CD14-positive monocyte (primary cell): Measurements from ENCODE around the gene CTCF. TPM values are rescaled to one million over a fixed set of nuclear protein-coding genes. Genes with fewer than 3 reads are reported as not detected.

ENCODE experiments used
- DNase-seq, 3 donors: peaks; one replicate each; pipeline ENCODE4 v3.0.0-alpha.2; 2011 to 2022
- H2AFZ ChIP-seq: 2 replicates; pipeline ENCODE4 v1.6.0; 2012; ENCODE audit warnings: mild to moderate bottlenecking, low read depth, low read length, inconsistent platforms; ENCODE audit not compliant: insufficient read depth, poor library complexity, severe bottlenecking
- H3K27ac ChIP-seq, 2 donors: 1 replicate in 1 of 2; 2 replicates in 1 of 2; pipeline ENCODE4 v1.5.1; 2012 to 2013; ENCODE audit warnings: low read length in 2 of 2, control low read depth in 1 of 2, inconsistent platforms in 1 of 2, low read depth in 1 of 2, mild to moderate bottlenecking in 1 of 2
- H3K27me3 ChIP-seq, 2 donors: one replicate each; pipeline versions ENCODE4 v1.6.0 to v1.6.1; 2011 to 2013; ENCODE audit warnings: low read length in 2 of 2; ENCODE audit not compliant: control insufficient read depth in 2 of 2, insufficient read depth in 2 of 2
- H3K36me3 ChIP-seq, 2 donors: replicated peaks in 1 of 2; 1 replicate in 1 of 2; 2 replicates in 1 of 2; pipeline versions ENCODE4 v1.5.1 to v1.6.1; 2012 to 2013; ENCODE audit warnings: low read length in 2 of 2, control low read depth in 1 of 2, inconsistent platforms in 1 of 2, mild to moderate bottlenecking in 1 of 2; ENCODE audit not compliant: insufficient read depth in 2 of 2, control insufficient read depth in 1 of 2
- H3K4me1 ChIP-seq, 2 donors: 1 replicate in 1 of 2; 2 replicates in 1 of 2; pipeline versions ENCODE4 v1.5.1 to v1.6.1; 2012 to 2013; ENCODE audit warnings: low read length in 2 of 2, control low read depth in 1 of 2, inconsistent platforms in 1 of 2, mild to moderate bottlenecking in 1 of 2, moderate library complexity in 1 of 2; ENCODE audit not compliant: insufficient read depth in 2 of 2, control insufficient read depth in 1 of 2
- H3K4me2 ChIP-seq: replicated peaks from 2 replicates; pipeline ENCODE3; 2012; ENCODE audit warnings: low read length, moderate library complexity, mild to moderate bottlenecking; ENCODE audit not compliant: poor library complexity, severe bottlenecking; ENCODE audit errors: extremely low read depth
- H3K4me3 ChIP-seq, 3 experiments: fragments of 200-600 bp in 1 of 3; sonication (generic) in 1 of 3; replicated peaks in 1 of 3; 1 replicate in 2 of 3; 2 replicates in 1 of 3; pipeline ENCODE4 v1.5.1; 2011 to 2013; ENCODE audit warnings: low read length in 3 of 3, mild to moderate bottlenecking in 3 of 3, control low read depth in 2 of 3, low read depth in 2 of 3, inconsistent platforms in 1 of 3, moderate library complexity in 1 of 3
- H3K79me2 ChIP-seq: 2 replicates; pipeline ENCODE4 v1.6.0; 2012; ENCODE audit warnings: mild to moderate bottlenecking, control low read depth, inconsistent platforms, low read length, moderate library complexity; ENCODE audit not compliant: insufficient read depth
- H3K9ac ChIP-seq: 2 replicates; pipeline ENCODE4 v1.6.0; 2017; ENCODE audit warnings: low read length, mild to moderate bottlenecking; ENCODE audit not compliant: insufficient read depth, poor library complexity, severe bottlenecking
- H3K9me3 ChIP-seq, 2 donors: replicated peaks in 1 of 2; 1 replicate in 1 of 2; 2 replicates in 1 of 2; pipeline versions ENCODE4 v1.5.1 to v1.6.1; 2012 to 2013; ENCODE audit warnings: low read length in 2 of 2, control low read depth in 1 of 2; ENCODE audit not compliant: control insufficient read depth in 1 of 2, insufficient read depth in 1 of 2
- H4K20me1 ChIP-seq: 2 replicates; pipeline ENCODE4 v1.6.0; 2012; ENCODE audit warnings: mild to moderate bottlenecking, low read length, control low read depth, moderate library complexity; ENCODE audit not compliant: insufficient read depth
- H3K27ac Mint-ChIP-seq, 7 donors: one replicate each; pipeline ENCODE4 v1.8.0; 2020; ENCODE audit warnings: mild to moderate bottlenecking in 7 of 7, mixed read lengths in 7 of 7, moderate library complexity in 6 of 7, inconsistent platforms in 2 of 7
- H3K27me3 Mint-ChIP-seq, 3 donors: one replicate each; pipeline ENCODE4 v1.8.0; 2021 to 2022; ENCODE audit warnings: low read depth in 3 of 3, mild to moderate bottlenecking in 3 of 3, mixed read lengths in 3 of 3, moderate library complexity in 3 of 3, inconsistent platforms in 1 of 3
- H3K36me3 Mint-ChIP-seq, 2 donors: one replicate each; pipeline ENCODE4 v1.8.0; 2020; ENCODE audit warnings: mixed read lengths in 2 of 2, inconsistent platforms in 1 of 2, mild to moderate bottlenecking in 1 of 2
- H3K4me1 Mint-ChIP-seq: one replicate; pipeline ENCODE4 v1.8.0; 2020; ENCODE audit warnings: mild to moderate bottlenecking, mixed read lengths
- H3K4me3 Mint-ChIP-seq, 2 donors: one replicate each; pipeline ENCODE4 v1.8.0; 2020; ENCODE audit warnings: mild to moderate bottlenecking in 2 of 2, mixed read lengths in 2 of 2, moderate library complexity in 1 of 2
- H3K9me3 Mint-ChIP-seq, 7 donors: one replicate each; pipeline ENCODE4 v1.8.0; 2020 to 2022; ENCODE audit warnings: mixed read lengths in 7 of 7, mild to moderate bottlenecking in 6 of 7, moderate library complexity in 6 of 7, inconsistent platforms in 2 of 7
- WGBS: methylation state at CpG from one replicate; pipeline ENCODE4 v1.1.5; 2013; ENCODE audit warnings: missing lambda C conversion rate; ENCODE audit not compliant: insufficient coverage; 5-methylcytosine and 5-hydroxymethylcytosine counted together
- intact Hi-C, 2 donors: fragments of 100-400 bp; cut with micrococcal nuclease; formaldehyde crosslinking; loops; one replicate each; pipeline versions ENCODE4 v1.15.0 to v1.15.1; 2023
- polyA plus RNA-seq, 3 donors: library from polyadenylated mRNA; depleted of rRNA in 1 of 3; unstranded in 2 of 3; stranded (reverse) in 1 of 3; fragments of 300-500 nt in 2 of 3; fragments of >200 nt in 1 of 3; fragmentation: Illumina TruSeq in 2 of 3; gene quantifications; 1 replicate in 2 of 3; 2 replicates in 1 of 3; pipeline ENCODE4 v1.2.3, GENCODE V29; 2012 to 2021
- TF ChIP-seq, protein P1 (sequence below): fragments of 200-600 bp; IDR thresholded peaks from one replicate; pipeline ENCODE4 v1.8.0; 2022; ENCODE audit warnings: antibody characterized with exemption, mild to moderate bottlenecking

Gene CTCF
- polyA plus RNA-seq, 3 donors = 8.4 to 29.9 (median 17.7) TPM

DNA sequence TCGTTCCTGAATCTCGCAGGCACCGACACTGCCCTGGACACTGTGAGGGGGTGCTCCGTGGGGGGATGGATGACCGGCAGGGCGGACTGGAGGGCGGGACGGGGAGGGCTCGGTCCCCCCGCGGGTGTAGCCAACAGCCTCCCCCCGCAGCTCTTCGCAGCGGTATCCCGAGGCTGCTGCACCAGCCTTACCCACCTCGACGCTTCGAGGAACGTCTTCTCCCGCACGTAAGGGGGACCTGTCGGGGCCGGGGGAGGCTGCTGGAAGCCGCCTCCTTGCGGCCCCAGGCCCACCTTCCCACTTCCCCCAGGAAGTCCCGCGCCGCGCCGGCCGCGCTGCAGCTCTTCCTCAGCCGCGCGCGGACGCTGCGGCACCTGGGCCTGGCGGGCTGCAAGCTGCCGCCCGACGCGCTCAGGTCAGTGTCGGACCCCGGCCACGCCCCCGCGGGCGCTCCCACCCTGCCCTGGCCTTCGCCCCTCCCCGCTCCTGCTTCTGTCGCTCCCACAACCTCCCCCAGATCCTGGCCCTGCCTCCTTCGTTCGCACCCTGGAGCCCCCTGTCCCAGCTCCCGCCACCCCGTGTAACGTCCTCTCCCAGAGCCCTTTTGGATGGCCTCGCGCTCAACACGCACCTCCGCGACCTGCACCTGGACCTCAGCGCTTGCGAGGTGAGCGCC is 85.9 kb downstream of the CTCF start:
- H3K27me3 Mint-ChIP-seq = peaks cover 12 to 20% (median 20%) of the 10 kb centered on the region in 3 donors
- DNase-seq = peak in 1 of 3 donors; percentile 2
- H3K4me1 Mint-ChIP-seq = peaks cover 5% of the 10 kb centered on the region
- H3K4me2 ChIP-seq = no peak overlapping the region
- H3K36me3 Mint-ChIP-seq = no peaks in the 10 kb centered on the region
- H3K4me1 ChIP-seq = peaks cover 5 to 10% of the 10 kb centered on the region in 2 donors
- H3K4me3 ChIP-seq = no peak overlapping the region
- no peak overlapping the region for H3K27ac Mint-ChIP-seq
- peaks cover 2 to 19% of the 10 kb centered on the region in 2 donors for H3K27me3 ChIP-seq
- H3K27ac ChIP-seq = no peak overlapping the region
- H4K20me1 ChIP-seq = no peaks in the 10 kb centered on the region
- H3K9me3 ChIP-seq = no peaks in the 10 kb centered on the region
- H3K9me3 Mint-ChIP-seq = peaks cover 0 to 2% (median 0%) of the 10 kb centered on the region in 7 donors
- TF ChIP-seq, protein P1, sequence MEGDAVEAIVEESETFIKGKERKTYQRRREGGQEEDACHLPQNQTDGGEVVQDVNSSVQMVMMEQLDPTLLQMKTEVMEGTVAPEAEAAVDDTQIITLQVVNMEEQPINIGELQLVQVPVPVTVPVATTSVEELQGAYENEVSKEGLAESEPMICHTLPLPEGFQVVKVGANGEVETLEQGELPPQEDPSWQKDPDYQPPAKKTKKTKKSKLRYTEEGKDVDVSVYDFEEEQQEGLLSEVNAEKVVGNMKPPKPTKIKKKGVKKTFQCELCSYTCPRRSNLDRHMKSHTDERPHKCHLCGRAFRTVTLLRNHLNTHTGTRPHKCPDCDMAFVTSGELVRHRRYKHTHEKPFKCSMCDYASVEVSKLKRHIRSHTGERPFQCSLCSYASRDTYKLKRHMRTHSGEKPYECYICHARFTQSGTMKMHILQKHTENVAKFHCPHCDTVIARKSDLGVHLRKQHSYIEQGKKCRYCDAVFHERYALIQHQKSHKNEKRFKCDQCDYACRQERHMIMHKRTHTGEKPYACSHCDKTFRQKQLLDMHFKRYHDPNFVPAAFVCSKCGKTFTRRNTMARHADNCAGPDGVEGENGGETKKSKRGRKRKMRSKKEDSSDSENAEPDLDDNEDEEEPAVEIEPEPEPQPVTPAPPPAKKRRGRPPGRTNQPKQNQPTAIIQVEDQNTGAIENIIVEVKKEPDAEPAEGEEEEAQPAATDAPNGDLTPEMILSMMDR = no peak
- no peaks in the 10 kb centered on the region for H3K79me2 ChIP-seq
- WGBS = 95% methylated on average over 56 of the region's 65 CpGs
- H2AFZ ChIP-seq = no peak overlapping the region
- intact Hi-C loops = no loop called here
- no peaks in the 10 kb centered on the region for H3K36me3 ChIP-seq
- H3K4me3 Mint-ChIP-seq = no peak overlapping the region
- H3K9ac ChIP-seq = no peak overlapping the region

DNA sequence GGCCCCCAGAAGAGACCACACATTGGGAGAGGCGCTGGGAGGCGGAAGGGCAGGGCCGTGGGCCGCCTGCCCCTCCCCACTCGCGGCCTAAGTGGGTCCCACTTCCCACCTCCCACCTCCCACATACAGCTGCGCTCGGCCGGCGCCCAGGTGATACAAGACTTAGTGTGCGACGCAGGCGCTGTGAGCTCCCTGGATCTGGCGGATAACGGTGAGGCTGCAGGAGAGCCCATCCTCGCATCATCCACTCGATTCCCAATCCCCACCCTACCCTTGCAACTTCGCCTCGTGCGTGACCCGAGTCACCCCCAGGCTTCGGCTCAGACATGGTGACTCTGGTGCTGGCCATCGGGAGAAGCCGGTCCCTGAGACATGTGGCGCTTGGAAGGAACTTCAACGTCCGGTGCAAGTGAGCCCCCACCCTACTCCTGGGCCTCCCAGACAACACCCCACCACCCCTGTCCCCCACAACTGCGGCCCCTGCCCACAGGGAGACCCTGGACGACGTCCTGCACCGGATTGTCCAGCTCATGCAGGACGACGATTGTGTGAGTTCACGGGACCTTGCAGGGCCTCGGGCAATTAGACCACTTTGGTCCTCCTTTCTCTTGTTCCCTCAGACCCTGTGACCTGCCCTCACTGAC is 86.6 kb downstream of the CTCF start:
- H3K9me3 Mint-ChIP-seq = peaks cover 0 to 2% (median 0%) of the 10 kb centered on the region in 7 donors
- WGBS = 97% methylated on average over 27 of the region's 35 CpGs
- no peaks in the 10 kb centered on the region for H3K36me3 Mint-ChIP-seq
- peaks cover 5% of the 10 kb centered on the region for H3K4me1 Mint-ChIP-seq
- H4K20me1 ChIP-seq = no peaks in the 10 kb centered on the region
- no peak overlapping the region for H3K27ac Mint-ChIP-seq
- no peak overlapping the region for H3K27ac ChIP-seq
- DNase-seq = no peak
- H3K27me3 Mint-ChIP-seq = peaks cover 12 to 18% (median 18%) of the 10 kb centered on the region in 3 donors
- no peak overlapping the region for H3K4me3 Mint-ChIP-seq
- no peaks in the 10 kb centered on the region for H3K79me2 ChIP-seq
- no peak overlapping the region for H3K4me2 ChIP-seq
- intact Hi-C loops = no loop called here
- no peak overlapping the region for H3K4me3 ChIP-seq
- H3K9ac ChIP-seq = no peak overlapping the region
- peaks cover 5 to 10% of the 10 kb centered on the region in 2 donors for H3K4me1 ChIP-seq
- peaks cover 2 to 16% of the 10 kb centered on the region in 2 donors for H3K27me3 ChIP-seq
- no peaks in the 10 kb centered on the region for H3K36me3 ChIP-seq
- H3K9me3 ChIP-seq = no peaks in the 10 kb centered on the region
- TF ChIP-seq, protein P1 = no peak
- no peak overlapping the region for H2AFZ ChIP-seq
